GM23338 (cell line): ENCODE measurements around the gene FMN2. TPM values are rescaled to one million over a fixed set of nuclear protein-coding genes. Genes with fewer than 3 reads are reported as not detected.
A peak's percentile ranks its signal among the peaks of the same experiment; 100 is the strongest.

Experiments
- ATAC-seq: fragments of 200-7000 bp; cut with Tn5 transposase; 3 replicates; pipeline ENCODE4 v1.9.1; 2020
- DNase-seq: peaks from one replicate; pipeline ENCODE4 v3.0.0-alpha.2; 2015; ENCODE audit warnings: low spot score
- H2AFZ ChIP-seq: fragments of 200-600 bp; sonication (generic); 2 replicates; pipeline ENCODE4 v1.8.0; 2016; ENCODE audit warnings: antibody characterized with exemption, mild to moderate bottlenecking, moderate library complexity
- H3F3A ChIP-seq: fragments of 200-600 bp; sonication (generic); replicated peaks from 2 replicates; pipeline ENCODE4 v1.8.0; 2017; ENCODE audit warnings: antibody characterized with exemption, mixed run types, low read depth
- H3K27ac ChIP-seq: fragments of 200-600 bp; sonication (generic); 2 replicates; pipeline ENCODE4 v1.6.1; 2016; ENCODE audit warnings: low read depth
- H3K27me3 ChIP-seq: fragments of 200-600 bp; sonication (generic); 2 replicates; pipeline ENCODE4 v1.8.0; 2016; ENCODE audit warnings: mild to moderate bottlenecking, mixed run types, moderate library complexity; ENCODE audit not compliant: insufficient read depth
- H3K36me3 ChIP-seq: fragments of 200-600 bp; sonication (generic); 2 replicates; pipeline ENCODE4 v1.8.0; 2016; ENCODE audit warnings: mild to moderate bottlenecking; ENCODE audit not compliant: insufficient read depth
- H3K4me1 ChIP-seq: fragments of 200-600 bp; sonication (generic); 2 replicates; pipeline ENCODE4 v1.8.0; 2016; ENCODE audit warnings: mild to moderate bottlenecking, moderate library complexity; ENCODE audit not compliant: insufficient read depth
- H3K4me2 ChIP-seq: fragments of 200-600 bp; sonication (generic); 2 replicates; pipeline ENCODE4 v1.7.1; 2017; ENCODE audit warnings: mixed run types
- H3K4me3 ChIP-seq: fragments of 200-600 bp; sonication (generic); 2 replicates; pipeline ENCODE4 v1.6.1; 2016; ENCODE audit warnings: mixed run types
- H3K79me2 ChIP-seq: fragments of 200-600 bp; sonication (generic); replicated peaks from 2 replicates; pipeline ENCODE4 v1.8.0; 2017; ENCODE audit warnings: mild to moderate bottlenecking; ENCODE audit not compliant: insufficient read depth
- H3K9me2 ChIP-seq: fragments of 200-600 bp; sonication (generic); 2 replicates; pipeline ENCODE4 v1.8.0; 2017; ENCODE audit not compliant: insufficient read depth
- H4K20me1 ChIP-seq: fragments of 200-600 bp; sonication (generic); replicated peaks from 2 replicates; pipeline ENCODE4 v1.8.0; 2017; ENCODE audit warnings: mild to moderate bottlenecking; ENCODE audit not compliant: insufficient read depth
- H3K27ac Mint-ChIP-seq: 2 replicates; pipeline ENCODE4 v1.8.0; 2020; ENCODE audit warnings: inconsistent platforms, mild to moderate bottlenecking, moderate library complexity, mixed read lengths
- H3K27me3 Mint-ChIP-seq: 3 replicates; pipeline ENCODE4 v1.8.0; 2022; ENCODE audit warnings: low read depth, mild to moderate bottlenecking, moderate library complexity, mixed read lengths, inconsistent platforms; ENCODE audit not compliant: insufficient read depth, poor library complexity
- H3K36me3 Mint-ChIP-seq: 3 replicates; pipeline ENCODE4 v1.8.0; 2021; ENCODE audit warnings: low read depth, mild to moderate bottlenecking, inconsistent platforms, moderate library complexity, mixed read lengths
- H3K4me1 Mint-ChIP-seq: 3 replicates; pipeline ENCODE4 v1.8.0; 2020; ENCODE audit warnings: mild to moderate bottlenecking, inconsistent platforms, mixed read lengths
- H3K4me3 Mint-ChIP-seq: 3 replicates; pipeline ENCODE4 v1.8.0; 2021; ENCODE audit warnings: moderate library complexity, mild to moderate bottlenecking, inconsistent platforms, mixed read lengths
- H3K9me3 Mint-ChIP-seq: 3 replicates; pipeline ENCODE4 v1.8.0; 2020; ENCODE audit warnings: moderate library complexity, mild to moderate bottlenecking, inconsistent platforms, mixed read lengths
- CREB1 ChIP-seq: fragments of 250-450 bp; sonication (Bioruptor Pico); IDR thresholded peaks from 2 replicates; pipeline ENCODE4 v1.5.0; 2020; ENCODE audit warnings: low read depth, mild to moderate bottlenecking, moderate library complexity
- EZH2 ChIP-seq: fragments of 200-600 bp; sonication (generic); IDR thresholded peaks from one replicate; pipeline ENCODE4 v1.8.0; 2017; ENCODE audit warnings: antibody characterized with exemption, mild to moderate bottlenecking, low read depth; ENCODE audit not compliant: unreplicated experiment
- EZH2phosphoT487 ChIP-seq: fragments of 200-600 bp; sonication (generic); IDR thresholded peaks from one replicate; pipeline ENCODE4 v1.8.1; 2018; ENCODE audit warnings: antibody characterized with exemption; ENCODE audit not compliant: unreplicated experiment
- JUNB ChIP-seq: IDR thresholded peaks from one replicate; pipeline ENCODE4 v1.6.1; 2016; ENCODE audit warnings: antibody characterized with exemption; ENCODE audit not compliant: unreplicated experiment
- NANOG ChIP-seq: IDR thresholded peaks from 2 replicates; pipeline ENCODE4 v1.6.1; 2016; ENCODE audit warnings: antibody characterized with exemption, borderline replicate concordance
- POLR2AphosphoS5 ChIP-seq: IDR thresholded peaks from 2 replicates; pipeline ENCODE4 v1.6.1; 2016; ENCODE audit warnings: antibody characterized with exemption, low read depth
- STAT1 ChIP-seq: IDR thresholded peaks from one replicate; pipeline ENCODE4 v1.6.1; 2016; ENCODE audit warnings: antibody characterized with exemption; ENCODE audit not compliant: unreplicated experiment
- ZNF114 ChIP-seq: fragments of 250-450 bp; sonication (Bioruptor Pico); IDR thresholded peaks from 2 replicates; pipeline ENCODE4 v1.5.0; 2020; ENCODE audit warnings: mild to moderate bottlenecking, moderate library complexity
- ZNF331 ChIP-seq: fragments of 250-450 bp; sonication (Bioruptor Pico); IDR thresholded peaks from 2 replicates; pipeline ENCODE4 v1.5.0; 2020; ENCODE audit warnings: low read depth, mild to moderate bottlenecking, moderate library complexity
- polyA plus RNA-seq: library from polyadenylated mRNA; unstranded; fragments of >200 nt; fragmentation: Nextera tagmentation; extraction: Ambion mirVana; gene quantifications from 2 replicates; pipeline ENCODE4 v1.2.1, GENCODE V29; 2016
- total RNA-seq: library from RNA; depleted of rRNA; stranded (reverse); fragments of >200 nt; shearing (Covaris generic); gene quantifications from 2 replicates; pipeline ENCODE4 v1.2.3, GENCODE V29; 2014
- TF ChIP-seq, protein P1 (sequence below): fragments of 250-450 bp; sonication (Bioruptor Pico); IDR thresholded peaks from 2 replicates; pipeline ENCODE4 v1.5.0; 2020; ENCODE audit warnings: mild to moderate bottlenecking, moderate library complexity
- TF ChIP-seq, protein P2 (sequence below): IDR thresholded peaks from 2 replicates; pipeline ENCODE4 v1.6.1; 2016; ENCODE audit warnings: antibody characterized with exemption
- TF ChIP-seq, protein P3 (sequence below), 2 experiments: fragments of 200-600 bp in 1 of 2; sonication (generic) in 1 of 2; conservative IDR thresholded peaks; 2 replicates each; pipeline versions ENCODE4 v1.5.1 to v1.6.1; 2016 to 2017; ENCODE audit warnings: antibody characterized with exemption in 2 of 2, low read depth in 2 of 2, mild to moderate bottlenecking in 2 of 2, moderate library complexity in 1 of 2
- TF ChIP-seq, protein P4 (sequence below): IDR thresholded peaks from one replicate; pipeline ENCODE4 v1.6.1; 2018; ENCODE audit warnings: antibody characterized with exemption; ENCODE audit not compliant: unreplicated experiment

FMN2 gene
- total and polyA plus RNA-seq, 2 experiments from 2014 or later: 1.5 to 2.5 TPM

DNA sequence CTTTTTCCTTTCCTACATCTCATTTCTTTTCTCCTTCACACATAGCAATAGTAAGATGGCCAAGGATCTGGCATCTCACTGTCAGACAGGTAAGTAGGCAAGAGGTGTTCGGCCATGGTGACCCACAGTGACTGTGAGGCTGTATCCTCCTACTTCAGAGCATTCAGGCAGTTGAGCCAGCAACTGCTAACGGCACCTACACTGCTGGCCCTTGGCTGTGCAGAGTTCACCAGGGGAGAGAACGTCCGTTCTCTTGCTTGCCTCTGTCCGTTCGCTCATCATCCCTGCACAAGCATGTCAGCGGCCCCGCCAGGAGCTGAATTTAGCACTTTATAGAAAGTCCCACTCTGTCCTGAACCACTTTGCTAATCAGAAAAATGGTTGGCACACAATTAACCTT lies 406.7 kb downstream of the FMN2 start:
- H3K27ac ChIP-seq: no peak overlapping the region
- no peak overlapping the region for H3K4me3 Mint-ChIP-seq

More for the DNA sequence above, 406.7 kb downstream of the FMN2 start:
- Histone ChIP-seq H3K4me3 (no peak overlapping the region), H3K36me3 (no peaks in the 10 kb centered on the region), H3F3A (0 out of 2 replicates have a peak, but pooled peaks cover 5% of the 10 kb centered on the region), H2AFZ (peak overlapping the region; percentile 81; the same call in 1 of the 2 replicates), H3K4me2 (no peak overlapping the region), H3K79me2 (no peaks in the 10 kb centered on the region), H3K9me2 (peaks cover 7% of the 10 kb centered on the region), H3K27me3 (peaks cover 5% of the 10 kb centered on the region; the same call in 1 of the 2 replicates), H4K20me1 (no peaks in the 10 kb centered on the region), H3K4me1 (peaks cover 4% of the 10 kb centered on the region; the same call in 1 of the 2 replicates)
- no peak for DNase-seq
- H3K27me3 Mint-ChIP-seq: peaks cover 2% of the 10 kb centered on the region
- ATAC-seq: no peak
- H3K36me3 Mint-ChIP-seq: no peaks in the 10 kb centered on the region
- H3K4me1 Mint-ChIP-seq: no peaks in the 10 kb centered on the region
- TF ChIP-seq STAT1 (no peak), NANOG (no peak), EZH2 (no peak), ZNF331 (no peak), JUNB (no peak), CREB1 (CRISPR knock-in tag) (no peak), ZNF114 (CRISPR knock-in tag) (no peak), EZH2phosphoT487 (no peak), POLR2AphosphoS5 (no peak)
- TF ChIP-seq, protein P1, sequence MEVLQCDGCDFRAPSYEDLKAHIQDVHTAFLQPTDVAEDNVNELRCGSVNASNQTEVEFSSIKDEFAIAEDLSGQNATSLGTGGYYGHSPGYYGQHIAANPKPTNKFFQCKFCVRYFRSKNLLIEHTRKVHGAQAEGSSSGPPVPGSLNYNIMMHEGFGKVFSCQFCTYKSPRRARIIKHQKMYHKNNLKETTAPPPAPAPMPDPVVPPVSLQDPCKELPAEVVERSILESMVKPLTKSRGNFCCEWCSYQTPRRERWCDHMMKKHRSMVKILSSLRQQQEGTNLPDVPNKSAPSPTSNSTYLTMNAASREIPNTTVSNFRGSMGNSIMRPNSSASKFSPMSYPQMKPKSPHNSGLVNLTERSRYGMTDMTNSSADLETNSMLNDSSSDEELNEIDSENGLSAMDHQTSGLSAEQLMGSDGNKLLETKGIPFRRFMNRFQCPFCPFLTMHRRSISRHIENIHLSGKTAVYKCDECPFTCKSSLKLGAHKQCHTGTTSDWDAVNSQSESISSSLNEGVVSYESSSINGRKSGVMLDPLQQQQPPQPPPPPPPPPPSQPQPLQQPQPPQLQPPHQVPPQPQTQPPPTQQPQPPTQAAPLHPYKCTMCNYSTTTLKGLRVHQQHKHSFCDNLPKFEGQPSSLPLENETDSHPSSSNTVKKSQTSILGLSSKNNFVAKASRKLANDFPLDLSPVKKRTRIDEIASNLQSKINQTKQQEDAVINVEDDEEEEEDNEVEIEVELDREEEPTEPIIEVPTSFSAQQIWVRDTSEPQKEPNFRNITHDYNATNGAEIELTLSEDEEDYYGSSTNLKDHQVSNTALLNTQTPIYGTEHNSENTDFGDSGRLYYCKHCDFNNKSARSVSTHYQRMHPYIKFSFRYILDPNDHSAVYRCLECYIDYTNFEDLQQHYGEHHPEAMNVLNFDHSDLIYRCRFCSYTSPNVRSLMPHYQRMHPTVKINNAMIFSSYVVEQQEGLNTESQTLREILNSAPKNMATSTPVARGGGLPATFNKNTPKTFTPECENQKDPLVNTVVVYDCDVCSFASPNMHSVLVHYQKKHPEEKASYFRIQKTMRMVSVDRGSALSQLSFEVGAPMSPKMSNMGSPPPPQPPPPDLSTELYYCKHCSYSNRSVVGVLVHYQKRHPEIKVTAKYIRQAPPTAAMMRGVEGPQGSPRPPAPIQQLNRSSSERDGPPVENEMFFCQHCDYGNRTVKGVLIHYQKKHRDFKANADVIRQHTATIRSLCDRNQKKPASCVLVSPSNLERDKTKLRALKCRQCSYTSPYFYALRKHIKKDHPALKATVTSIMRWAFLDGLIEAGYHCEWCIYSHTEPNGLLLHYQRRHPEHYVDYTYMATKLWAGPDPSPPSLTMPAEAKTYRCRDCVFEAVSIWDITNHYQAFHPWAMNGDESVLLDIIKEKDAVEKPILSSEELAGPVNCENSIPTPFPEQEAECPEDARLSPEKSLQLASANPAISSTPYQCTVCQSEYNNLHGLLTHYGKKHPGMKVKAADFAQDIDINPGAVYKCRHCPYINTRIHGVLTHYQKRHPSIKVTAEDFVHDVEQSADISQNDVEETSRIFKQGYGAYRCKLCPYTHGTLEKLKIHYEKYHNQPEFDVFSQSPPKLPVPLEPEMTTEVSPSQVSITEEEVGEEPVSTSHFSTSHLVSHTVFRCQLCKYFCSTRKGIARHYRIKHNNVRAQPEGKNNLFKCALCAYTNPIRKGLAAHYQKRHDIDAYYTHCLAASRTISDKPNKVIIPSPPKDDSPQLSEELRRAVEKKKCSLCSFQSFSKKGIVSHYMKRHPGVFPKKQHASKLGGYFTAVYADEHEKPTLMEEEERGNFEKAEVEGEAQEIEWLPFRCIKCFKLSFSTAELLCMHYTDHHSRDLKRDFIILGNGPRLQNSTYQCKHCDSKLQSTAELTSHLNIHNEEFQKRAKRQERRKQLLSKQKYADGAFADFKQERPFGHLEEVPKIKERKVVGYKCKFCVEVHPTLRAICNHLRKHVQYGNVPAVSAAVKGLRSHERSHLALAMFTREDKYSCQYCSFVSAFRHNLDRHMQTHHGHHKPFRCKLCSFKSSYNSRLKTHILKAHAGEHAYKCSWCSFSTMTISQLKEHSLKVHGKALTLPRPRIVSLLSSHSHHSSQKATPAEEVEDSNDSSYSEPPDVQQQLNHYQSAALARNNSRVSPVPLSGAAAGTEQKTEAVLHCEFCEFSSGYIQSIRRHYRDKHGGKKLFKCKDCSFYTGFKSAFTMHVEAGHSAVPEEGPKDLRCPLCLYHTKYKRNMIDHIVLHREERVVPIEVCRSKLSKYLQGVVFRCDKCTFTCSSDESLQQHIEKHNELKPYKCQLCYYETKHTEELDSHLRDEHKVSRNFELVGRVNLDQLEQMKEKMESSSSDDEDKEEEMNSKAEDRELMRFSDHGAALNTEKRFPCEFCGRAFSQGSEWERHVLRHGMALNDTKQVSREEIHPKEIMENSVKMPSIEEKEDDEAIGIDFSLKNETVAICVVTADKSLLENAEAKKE (CRISPR knock-in tag): no peak
- TF ChIP-seq, protein P2, sequence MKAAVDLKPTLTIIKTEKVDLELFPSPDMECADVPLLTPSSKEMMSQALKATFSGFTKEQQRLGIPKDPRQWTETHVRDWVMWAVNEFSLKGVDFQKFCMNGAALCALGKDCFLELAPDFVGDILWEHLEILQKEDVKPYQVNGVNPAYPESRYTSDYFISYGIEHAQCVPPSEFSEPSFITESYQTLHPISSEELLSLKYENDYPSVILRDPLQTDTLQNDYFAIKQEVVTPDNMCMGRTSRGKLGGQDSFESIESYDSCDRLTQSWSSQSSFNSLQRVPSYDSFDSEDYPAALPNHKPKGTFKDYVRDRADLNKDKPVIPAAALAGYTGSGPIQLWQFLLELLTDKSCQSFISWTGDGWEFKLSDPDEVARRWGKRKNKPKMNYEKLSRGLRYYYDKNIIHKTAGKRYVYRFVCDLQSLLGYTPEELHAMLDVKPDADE: no peak
- TF ChIP-seq, protein P3, sequence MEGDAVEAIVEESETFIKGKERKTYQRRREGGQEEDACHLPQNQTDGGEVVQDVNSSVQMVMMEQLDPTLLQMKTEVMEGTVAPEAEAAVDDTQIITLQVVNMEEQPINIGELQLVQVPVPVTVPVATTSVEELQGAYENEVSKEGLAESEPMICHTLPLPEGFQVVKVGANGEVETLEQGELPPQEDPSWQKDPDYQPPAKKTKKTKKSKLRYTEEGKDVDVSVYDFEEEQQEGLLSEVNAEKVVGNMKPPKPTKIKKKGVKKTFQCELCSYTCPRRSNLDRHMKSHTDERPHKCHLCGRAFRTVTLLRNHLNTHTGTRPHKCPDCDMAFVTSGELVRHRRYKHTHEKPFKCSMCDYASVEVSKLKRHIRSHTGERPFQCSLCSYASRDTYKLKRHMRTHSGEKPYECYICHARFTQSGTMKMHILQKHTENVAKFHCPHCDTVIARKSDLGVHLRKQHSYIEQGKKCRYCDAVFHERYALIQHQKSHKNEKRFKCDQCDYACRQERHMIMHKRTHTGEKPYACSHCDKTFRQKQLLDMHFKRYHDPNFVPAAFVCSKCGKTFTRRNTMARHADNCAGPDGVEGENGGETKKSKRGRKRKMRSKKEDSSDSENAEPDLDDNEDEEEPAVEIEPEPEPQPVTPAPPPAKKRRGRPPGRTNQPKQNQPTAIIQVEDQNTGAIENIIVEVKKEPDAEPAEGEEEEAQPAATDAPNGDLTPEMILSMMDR (conservative IDR thresholded peaks at IDR 0.05; ENCODE audit: low read depth in 2 of 2): no peak
- TF ChIP-seq, protein P4, sequence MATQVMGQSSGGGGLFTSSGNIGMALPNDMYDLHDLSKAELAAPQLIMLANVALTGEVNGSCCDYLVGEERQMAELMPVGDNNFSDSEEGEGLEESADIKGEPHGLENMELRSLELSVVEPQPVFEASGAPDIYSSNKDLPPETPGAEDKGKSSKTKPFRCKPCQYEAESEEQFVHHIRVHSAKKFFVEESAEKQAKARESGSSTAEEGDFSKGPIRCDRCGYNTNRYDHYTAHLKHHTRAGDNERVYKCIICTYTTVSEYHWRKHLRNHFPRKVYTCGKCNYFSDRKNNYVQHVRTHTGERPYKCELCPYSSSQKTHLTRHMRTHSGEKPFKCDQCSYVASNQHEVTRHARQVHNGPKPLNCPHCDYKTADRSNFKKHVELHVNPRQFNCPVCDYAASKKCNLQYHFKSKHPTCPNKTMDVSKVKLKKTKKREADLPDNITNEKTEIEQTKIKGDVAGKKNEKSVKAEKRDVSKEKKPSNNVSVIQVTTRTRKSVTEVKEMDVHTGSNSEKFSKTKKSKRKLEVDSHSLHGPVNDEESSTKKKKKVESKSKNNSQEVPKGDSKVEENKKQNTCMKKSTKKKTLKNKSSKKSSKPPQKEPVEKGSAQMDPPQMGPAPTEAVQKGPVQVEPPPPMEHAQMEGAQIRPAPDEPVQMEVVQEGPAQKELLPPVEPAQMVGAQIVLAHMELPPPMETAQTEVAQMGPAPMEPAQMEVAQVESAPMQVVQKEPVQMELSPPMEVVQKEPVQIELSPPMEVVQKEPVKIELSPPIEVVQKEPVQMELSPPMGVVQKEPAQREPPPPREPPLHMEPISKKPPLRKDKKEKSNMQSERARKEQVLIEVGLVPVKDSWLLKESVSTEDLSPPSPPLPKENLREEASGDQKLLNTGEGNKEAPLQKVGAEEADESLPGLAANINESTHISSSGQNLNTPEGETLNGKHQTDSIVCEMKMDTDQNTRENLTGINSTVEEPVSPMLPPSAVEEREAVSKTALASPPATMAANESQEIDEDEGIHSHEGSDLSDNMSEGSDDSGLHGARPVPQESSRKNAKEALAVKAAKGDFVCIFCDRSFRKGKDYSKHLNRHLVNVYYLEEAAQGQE: no peak
- H3K9me3 Mint-ChIP-seq: no peaks in the 10 kb centered on the region
- H3K27ac Mint-ChIP-seq: no peak overlapping the region
